ENCODE results near the gene SMOC1.
"Not testable (repeated sequence)": the region's sequence is repeated elsewhere in the genome, so short reads cannot be mapped to it uniquely, and the experiment has no call there.

The SMOC1 gene

DNA sequence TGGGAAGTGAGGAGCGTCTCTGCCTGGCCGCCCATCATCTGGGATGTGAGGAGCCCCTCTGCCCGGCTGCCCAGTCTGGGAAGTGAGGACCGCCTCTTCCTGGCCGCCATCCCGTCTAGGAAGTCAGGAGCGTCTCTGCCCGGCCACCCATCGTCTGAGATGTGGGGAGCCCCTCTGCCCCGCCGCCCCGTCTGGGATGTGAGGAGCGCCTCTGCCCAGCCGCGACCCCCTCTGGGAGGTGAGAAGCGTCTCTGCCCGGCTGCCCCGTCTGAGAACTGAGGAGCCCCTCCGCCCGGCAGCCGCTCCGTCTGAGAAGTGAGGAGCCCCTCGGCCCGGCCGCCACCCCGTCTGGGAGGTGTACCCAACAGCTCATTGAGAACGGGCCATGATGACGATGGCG, 23.8 kb downstream of the SMOC1 start:
- DNase-seq: not testable (repeated sequence)

- no peak for DNase-seq
These were observed 25.0 kb downstream of the SMOC1 start for GRCh38 chr14:69904246-69904645.

- DNase-seq: no peak
These were observed 27.0 kb downstream of the SMOC1 start for GRCh38 chr14:69906201-69906600.

- DNase-seq: no peak
These were observed 30.8 kb downstream of the SMOC1 start for GRCh38 chr14:69909826-69910550.

DNA sequence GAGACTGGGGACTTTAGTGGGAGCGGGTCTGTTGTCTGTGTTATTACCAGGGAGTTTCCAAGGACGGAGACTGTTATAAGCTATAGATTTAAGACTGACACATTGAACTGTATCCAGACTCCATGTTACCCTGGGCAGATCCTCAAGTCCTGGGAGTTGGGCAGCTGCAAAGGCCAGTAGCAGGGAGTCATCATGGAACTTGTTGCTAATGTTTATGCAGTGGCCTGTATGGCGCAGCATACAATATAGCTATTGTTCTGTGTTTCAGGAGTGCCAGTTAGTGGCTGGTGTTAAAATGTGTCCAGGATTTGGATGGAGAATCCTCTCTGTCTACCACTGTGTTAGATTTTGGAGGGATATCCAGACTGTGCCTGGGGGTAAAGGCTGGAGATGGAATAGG, 31.7 kb downstream of the SMOC1 start:
- no peak for DNase-seq

- no peak for DNase-seq
These were observed 34.5 kb downstream of the SMOC1 start for GRCh38 chr14:69913686-69914085.

DNA sequence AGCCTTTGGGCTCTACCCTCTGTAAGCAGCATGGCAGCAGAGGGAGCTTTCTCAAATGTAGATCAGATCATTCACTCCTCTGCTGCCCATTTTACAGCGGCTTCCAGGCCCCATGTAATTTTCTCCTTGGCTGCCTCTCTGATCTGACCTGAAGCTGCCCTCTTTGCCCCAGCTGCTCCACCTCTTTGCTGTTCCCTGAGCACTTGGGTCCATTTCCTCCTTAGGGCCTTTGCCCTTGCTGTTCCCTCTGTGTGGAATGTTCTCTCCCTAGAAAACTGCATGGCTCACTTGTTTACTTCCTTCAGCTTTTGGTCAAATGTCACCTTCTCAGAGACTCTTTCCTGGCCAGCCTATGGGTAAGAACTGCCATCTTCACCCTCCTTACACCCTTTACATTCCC, 37.2 kb downstream of the SMOC1 start:
- DNase-seq: no peak

- no peak for DNase-seq
These were observed 38.1 kb downstream of the SMOC1 start for GRCh38 chr14:69917287-69917686.

DNA sequence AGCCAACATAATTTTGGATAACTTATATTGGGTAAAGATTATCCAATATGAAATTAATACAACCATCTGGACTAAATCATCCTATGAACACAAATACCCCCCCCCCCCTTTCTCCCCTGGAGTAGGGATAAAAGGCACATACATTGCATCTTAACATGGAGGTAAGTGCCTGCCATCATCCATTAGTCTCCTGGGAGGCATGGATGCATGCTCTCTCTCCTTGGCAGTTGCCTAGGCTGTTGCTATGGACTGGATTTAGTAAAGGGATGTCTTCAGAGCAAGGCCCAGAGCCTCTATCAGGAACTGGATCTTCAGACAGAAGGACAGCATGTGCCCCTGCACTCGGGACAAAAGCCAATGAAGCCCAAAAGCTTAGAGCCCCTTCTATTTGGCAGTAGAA, 40.6 kb downstream of the SMOC1 start:
- DNase-seq: no peak

- DNase-seq: no peak
These were observed 41.8 kb downstream of the SMOC1 start for GRCh38 chr14:69921052-69921451.

DNA sequence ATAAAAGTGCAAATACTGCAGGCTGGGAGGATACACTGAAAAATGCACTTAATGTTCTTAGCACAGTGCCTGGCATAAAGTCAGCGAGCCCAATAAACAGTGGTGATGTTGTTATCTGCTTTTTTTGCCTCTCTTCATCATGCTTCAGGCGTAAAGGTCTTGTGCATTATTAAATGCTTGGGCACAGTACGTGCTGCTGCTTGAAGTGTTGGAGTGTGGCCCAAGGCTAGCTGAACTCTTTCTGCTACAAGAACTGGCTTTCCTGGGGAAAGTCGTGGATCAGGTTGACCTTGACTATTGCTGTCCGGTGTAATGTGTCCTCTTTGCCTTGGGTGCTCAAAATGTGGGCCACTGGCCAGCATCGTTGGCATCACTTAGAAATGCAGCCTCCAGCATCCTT, 43.0 kb downstream of the SMOC1 start:
- no peak for DNase-seq

DNA sequence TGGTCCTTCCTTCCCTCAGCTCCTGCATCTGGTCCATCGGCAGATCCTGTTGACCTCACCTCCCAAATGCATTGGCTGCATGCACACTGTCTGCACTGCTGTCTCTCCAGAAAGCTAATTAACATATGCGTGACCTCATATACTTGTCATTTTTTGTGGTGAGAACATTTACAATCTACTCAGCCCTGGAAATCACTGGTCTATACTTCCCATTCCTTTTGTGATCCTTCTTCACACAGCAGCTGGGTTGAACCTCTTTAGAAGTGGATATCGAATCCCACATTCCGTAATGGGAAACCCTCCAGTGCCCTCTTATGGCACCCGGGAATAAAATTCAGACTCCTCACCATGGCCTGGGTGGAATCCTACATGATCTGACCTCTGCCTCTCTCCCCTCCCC, 45.0 kb downstream of the SMOC1 start:
- no peak for DNase-seq

GRCh38 chr14:69928111-69928523, 48.9 kb downstream of the SMOC1 start:
- no peak for DNase-seq

GRCh38 chr14:69930780-69931379, 51.7 kb downstream of the SMOC1 start:
- DNase-seq: no peak

- peak; percentile 28 for DNase-seq
These were observed 52.7 kb downstream of the SMOC1 start for GRCh38 chr14:69931960-69932359.

- DNase-seq: no peak
These were observed 53.2 kb downstream of the SMOC1 start for GRCh38 chr14:69932391-69932790.

DNA sequence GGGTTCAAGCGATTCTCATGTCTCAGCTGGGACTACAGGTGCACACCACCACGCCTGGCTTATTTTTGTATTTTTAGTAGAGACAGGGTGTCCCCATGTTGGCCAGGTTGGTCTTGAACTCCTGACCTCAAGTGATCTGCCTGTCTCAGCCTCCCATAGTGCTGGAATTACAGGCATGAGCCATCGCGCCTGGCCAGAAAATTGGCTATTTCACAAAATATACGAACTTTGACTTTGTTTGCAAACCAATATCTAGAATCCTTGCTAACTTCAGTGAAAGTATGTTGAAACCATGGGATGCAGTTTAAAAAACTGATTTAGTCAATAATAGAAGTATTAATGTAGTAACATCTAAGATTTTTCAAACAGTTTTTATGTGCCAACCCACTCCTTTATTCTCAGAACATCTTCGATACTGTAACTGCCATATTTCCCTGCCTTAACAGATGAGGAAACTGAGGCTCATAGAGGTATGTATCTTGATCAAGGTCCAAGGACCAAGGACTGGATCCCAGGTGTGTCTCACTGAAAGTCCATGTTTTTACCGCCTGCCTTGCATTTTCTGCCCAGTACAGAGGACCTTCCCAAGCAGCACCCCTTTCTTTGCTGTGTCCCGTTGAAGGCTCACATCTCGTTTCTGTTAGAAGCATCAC, 54.5 kb downstream of the SMOC1 start:
- no peak for DNase-seq

GRCh38 chr14:69937367-69938081, 58.3 kb downstream of the SMOC1 start:
- DNase-seq: no peak

DNA sequence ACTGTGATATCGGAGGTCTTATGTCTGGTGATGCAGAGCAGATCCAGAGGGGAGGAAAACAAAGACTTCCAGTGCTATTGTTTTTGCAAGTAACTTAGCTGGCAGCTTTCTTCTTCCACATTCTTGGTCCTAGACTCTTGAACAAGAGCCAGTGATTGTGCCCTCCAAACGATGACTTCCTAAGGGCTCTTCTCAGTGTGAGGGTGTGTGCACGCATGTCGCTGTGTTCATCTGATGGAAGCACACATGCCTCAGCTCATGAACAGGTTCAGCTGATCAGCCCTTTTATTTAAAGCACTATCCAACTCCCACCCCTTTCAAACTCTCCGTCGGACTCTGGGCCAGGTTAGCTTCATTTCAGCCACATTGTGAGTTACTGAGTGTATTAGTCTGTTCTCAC, 59.5 kb downstream of the SMOC1 start:
- DNase-seq: no peak

DNA sequence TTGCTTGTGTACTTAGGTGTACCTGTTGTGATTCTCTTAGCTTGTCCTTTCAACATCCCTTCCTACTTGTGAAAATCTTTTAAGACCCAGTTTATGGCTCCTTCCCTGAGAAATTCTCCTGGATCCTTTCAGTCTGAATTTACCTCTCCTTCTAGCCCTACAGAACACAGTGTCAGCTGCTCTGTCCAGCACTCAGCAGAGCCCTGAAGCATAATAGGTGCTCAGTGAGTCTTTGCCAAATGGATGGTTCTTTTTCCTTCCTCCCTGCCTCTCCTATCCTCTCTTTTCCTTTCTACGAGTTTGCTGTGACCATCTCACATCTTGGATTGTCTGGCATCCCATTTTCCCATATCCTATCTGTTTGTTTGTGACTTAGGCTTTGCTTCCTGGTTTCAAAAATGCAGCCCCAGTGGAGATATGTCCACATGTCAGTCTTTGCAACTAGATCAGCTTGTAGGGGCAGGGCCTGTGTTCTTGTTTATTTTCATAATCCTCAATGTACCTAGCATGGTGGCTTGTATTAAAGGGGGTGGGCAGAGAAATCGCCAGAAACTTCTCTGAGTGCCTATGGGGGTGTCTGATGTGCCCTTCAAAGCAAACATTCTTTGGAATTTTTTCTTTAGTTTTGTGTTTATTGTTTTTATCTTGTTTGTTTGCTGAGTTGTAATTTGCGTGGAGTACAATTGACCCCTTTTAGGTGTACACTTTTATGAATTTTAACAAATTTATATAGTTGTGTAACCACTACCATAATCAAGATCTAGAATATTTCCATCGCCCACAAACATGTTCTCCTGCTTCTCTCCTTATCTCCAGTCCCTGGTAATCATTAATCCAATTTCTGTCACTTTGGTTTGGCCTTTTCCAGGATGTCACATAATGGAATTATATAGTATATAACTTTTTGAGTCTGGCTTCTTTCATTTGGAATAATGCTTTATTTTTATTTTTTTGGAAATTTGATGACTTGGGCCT, 62.8 kb downstream of the SMOC1 start:
- no peak for DNase-seq

GRCh38 chr14:69943084-69943780, 64.0 kb downstream of the SMOC1 start:
- no peak for DNase-seq

DNA sequence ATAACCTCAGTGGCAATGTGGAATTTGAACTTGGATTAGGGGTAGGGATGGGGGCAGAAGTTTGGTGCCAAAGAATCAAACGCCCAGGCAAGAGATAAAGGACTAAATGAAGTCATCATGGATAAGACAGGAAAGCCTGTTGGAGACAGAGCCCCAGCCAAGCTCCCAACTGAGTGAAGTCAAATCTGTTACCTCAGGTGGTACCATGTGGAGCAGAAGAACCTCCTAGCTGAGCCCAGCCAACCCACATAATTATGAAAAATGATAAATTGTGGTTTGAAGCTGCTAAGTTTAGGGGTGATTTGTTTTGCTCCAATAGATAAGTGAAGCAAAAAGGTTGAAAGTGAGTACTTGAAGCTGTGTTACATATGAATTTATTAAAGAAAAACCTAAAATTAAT, 66.1 kb downstream of the SMOC1 start:
- no peak for DNase-seq

Measured in NK-92 treated with Interleukin-12 subunit alpha and Interleukin-12 subunit beta, amount 100 ng/mL, for 24 hours (cell line).